Posterior cingulate gyrus (tissue), 11 donors: ENCODE results near the gene SPACDR.
"Not testable (repeated sequence)": the region's sequence is repeated elsewhere in the genome, so short reads cannot be mapped to it uniquely, and the experiment has no call there.

ENCODE experiments used
- DNase-seq, 10 donors: peaks; one replicate each; pipeline versions ENCODE4 v3.0.0 to v3.0.0-alpha.2; 2020 to 2021; ENCODE audit warnings: mixed read lengths in 3 of 10
- intact Hi-C: fragments of 100-400 bp; cut with DNase I; formaldehyde crosslinking; loops from one replicate; pipeline ENCODE4 v1.15.1; 2023

Gene SPACDR

DNA sequence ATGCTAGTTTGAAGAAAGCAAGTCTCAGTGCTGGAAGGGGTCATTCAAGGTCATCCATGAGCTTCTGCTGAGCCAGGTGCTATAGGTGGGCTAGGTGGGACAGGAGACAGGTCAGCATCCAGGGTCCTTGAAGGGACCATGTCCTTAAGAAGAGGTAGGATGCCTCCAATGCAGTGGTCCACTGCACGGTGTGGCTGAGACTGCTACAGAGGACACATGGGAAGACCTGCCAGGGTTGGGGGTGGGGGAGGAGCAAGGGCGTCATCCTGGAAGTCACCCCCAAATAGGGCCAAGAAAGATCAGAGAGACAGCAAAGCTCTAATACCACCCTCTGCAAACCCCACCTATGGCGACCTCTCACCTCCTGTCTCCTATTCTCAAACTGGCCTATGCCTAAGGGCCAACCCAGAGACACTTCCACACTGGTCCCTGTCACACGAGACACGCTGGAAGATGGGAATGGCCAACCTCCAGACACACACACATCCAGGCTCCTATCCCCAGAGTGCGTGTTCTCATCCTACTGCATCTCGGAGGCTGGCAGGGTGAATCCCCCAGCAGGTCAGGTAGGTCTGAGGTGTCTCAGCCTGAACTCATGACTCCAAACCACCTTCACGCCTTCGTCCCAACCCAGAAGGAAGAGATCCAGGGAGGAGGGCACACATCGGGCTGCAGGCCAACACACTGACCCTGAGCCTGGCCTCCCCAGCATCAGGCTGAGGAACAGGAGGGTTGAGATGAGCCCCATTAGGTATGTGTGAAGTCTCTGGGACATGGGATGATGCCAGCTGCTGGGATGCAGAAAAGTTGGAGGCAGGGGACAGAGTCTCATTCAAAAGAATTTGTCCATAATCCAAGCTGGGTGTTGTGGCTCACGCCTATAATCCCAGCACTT, 22.2 kb downstream of the SPACDR start:
- peak in 1 of 10 donors; percentile 53 for DNase-seq
- intact Hi-C loops = no loop called here

DNA sequence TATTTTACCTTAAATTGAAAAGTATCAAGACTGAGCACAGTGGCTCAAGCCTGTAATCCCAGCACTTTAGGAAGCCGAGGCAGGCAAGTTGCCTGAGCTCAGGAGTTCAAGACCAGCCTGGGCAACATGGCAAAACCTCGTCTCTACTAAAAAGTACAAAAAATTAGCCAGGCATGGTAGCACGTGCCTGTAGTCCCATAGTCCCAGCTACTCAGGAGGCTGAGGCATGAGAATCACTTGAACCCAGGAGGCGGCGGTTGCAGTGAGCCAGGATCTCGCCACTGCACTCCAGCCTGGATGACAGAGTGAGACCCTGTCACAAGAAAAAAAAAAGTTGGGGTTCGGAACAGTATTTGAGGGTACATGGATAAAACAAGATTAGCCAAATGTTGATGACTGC, 24.8 kb downstream of the SPACDR start:
- intact Hi-C loops = not testable (repeated sequence)
- peak in 2 of 10 donors; percentile 31 to 45 for DNase-seq

DNA sequence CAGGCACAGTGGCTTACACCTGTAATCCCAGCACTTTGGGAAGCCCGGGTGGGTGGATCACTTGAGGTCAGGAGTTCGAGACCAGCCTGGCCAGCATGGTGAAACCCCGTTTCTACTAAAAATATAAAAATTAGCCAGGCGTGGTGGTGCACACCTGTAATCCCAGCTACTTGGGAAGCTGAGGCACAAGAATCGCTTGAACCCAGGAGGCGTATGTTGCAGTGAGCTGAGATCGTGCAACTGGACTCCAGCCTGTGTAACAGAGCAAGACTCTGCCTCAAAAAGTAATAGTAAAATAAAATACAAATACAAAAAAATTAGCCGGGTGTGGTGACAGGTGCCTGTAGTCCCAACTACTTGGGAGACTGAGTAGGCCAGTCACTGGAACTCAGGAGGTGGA, 25.3 kb downstream of the SPACDR start:
- intact Hi-C loops = not testable (repeated sequence)
- peak in 2 of 10 donors; percentile 8 to 15 for DNase-seq

DNA sequence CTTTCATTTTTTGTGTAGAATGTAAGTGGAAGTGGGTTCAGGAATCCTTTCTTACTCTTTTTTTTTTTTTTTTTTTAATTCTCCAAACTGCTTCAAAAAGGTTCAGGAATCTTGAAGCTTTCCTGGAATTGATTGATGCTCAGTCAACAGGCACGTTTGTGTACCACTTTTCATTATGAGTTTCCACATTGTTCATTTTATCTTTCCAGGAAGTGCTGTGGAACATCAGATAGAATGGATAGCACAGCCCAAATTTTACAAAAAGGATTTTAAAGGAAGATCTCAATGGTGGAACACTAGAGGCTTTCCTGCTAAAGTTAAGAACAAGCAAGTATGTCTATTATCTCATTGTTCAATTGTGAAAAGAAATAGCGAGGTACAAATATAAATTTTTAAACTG, 25.9 kb downstream of the SPACDR start:
- intact Hi-C loops = no loop called here
- no peak for DNase-seq

DNA sequence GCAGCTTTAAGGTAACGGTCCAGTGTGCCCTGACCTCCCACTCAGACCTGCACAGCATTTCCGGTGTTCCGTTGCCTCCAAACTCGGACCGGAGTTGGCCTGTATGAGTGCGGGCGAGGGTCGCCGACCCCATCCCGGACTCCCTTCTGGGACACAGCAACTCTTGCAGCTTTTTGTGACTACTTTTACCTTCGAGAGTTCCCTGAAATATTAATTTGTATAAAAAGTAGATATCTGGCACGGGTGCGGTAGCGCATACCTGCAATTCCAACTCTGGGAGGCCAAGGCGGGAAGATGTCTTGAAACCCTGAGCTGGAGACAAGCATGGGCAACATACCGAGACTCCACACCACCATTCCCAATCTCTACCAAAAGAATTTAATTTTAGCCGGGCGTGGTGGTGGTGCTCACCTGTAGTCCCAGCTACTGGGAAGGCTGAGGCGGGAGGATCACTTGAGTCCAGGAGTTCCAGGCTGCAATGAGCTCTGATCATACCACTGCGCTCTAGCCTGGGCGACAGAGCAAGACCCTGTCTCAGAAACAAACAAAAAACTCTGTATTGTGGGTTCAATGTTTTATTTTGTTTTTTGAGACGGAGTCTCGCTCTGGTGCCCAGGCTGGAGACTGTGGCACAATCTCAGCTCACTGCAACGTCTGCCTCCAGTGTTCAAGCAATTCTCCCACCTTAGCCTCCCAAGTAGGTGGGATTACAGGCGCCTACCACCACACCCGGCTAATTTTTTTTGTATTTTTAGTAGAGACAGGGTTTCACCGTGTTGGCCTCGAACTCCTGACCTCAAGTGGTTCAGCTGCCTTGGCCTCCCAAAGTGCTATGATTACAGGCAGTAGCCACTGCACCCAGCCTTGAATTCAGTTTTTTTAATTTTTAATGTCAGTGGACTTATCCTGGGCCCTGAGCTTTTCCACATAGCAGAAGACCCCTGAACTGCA, 26.6 kb downstream of the SPACDR start:
- peak in 2 of 10 donors; percentile 68 to 70 for DNase-seq
- intact Hi-C loops = no loop called here

DNA sequence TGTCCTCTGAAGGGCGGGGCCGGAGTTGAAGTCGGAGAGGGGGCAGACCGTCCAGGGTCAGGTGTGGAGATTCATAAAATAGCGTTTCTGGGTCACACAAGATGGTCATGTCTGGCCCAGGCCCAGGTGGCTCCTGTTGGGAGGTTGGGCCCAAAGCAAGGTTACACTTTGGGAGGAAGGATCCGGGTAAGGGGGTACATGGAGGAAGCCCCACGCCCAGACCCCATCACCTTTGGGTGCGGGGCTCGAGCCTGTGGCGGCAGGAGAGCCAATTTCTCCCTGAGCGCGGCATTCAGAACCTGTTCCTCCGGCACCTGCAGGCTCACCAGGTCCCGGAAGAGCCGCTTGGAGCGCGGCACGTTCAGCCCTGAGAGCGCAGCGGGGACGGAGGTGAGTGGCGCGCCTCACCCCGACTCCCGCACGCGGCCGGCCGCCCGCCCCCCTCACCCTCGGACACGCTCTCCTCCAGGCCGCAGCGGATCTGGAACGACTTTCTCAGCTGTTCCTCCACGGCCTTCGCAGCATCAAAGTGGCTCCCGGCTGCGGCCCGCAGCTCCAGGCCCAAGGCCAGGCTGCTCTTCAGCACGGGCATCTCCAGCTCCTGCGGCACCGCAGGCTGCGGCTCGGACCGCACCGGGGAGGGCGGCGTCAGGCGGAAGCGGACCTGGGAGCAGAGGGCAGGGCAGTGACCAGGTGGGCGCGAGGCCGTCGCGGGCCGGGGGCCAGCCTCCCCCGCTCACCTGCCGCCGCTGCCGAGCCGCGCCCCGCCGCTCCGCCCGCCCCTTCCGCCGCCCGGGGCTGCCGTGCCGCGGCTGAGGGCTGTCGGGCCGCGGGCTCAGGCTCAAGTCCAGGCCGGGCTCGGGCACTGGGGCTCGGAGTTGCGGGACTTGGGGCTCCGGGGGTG, 28.4 kb downstream of the SPACDR start:
- DNase-seq = peak in 2 of 10 donors; percentile 10 to 73
- intact Hi-C loops = no loop called here

DNA sequence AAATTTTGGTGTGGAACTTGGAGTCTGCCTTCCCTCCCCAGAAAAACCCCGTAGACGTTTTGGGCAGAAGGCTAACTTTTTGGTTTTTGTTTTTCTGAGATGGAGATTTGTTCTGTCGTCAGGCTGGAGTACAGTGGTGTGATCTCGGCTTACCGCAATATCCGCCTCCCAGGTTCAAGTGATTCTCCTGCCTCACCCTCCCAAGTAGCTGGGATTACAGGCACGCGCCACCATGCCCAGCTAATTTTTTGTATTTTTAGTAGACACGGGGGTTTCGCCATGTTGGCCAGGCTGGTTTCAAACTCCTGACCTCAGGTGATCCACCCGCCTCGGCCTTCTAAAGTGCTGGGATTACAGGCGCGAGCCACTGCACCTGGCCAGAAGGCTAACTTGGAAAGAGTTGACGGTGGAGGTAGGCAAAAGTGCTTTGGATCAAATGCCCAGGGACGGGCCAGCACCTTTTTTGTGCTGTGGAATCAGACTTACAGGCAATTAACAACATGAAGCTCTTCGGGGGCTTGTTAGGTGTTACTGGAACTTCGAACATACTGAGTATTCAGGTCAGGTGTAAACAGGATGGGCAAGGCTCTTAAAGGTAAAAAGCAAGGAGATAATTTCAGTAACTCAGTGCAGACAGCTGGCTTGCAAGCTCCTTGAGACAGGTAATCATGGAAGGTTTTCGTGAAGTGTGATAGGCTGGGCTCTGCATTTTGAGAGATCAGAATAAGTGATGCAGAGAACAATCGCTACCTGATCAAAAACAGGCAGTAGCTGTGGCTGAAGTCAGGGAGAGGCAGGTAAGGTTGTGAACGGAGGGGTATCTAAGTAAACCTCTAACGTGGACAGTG, 29.5 kb downstream of the SPACDR start:
- DNase-seq = no peak
- intact Hi-C loops = no loop called here

DNA sequence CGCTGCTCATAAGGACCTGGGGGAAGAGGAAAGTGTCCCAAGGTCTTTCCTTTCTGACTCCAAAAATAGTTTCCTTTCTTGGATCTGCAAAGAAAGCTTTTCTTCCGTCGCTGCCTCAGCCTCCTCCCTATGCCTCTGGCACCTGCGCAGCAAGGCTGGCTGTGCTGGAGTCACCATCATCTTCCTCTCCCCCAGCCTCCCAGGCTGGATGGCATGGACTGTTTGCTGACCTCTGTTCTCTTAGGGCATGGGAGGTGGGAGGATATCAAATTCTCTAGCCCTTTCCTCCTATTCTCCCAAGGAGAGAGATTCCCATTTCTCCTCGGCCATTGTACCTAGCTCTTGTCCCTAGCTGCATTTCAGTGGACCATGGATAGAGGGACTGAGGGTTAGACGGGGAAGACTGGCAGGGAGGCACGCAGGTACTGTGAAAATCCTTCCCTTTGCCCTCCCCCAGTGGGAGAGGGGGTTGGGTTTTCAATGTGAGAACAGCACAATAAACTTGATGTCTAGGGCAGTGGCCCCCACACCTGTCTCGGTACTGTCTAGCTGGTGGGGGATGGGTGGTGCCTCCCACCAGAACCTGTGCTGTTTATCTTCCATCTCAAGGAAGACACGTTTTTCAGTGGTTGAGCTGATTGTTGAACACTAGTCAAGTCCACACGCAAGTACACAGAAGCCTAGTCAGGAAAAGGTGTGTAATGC, 30.3 kb downstream of the SPACDR start:
- intact Hi-C loops = no loop called here
- no peak for DNase-seq

DNA sequence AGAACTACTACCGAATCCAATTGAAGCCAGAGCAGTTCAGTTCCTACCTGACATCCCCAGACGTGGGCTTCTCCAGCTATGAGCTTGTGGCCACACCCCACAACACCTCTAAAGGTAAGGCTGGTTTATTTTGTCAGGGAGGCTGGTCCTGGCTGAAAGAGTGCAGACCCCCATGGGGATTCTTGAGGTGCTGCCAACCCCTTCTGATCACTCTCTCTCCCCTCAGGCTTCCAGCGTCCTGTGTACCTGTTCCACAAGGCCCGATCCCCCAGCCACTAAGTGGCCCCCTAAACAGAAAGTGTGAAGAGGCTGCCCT, 30.8 kb downstream of the SPACDR start:
- no peak for DNase-seq
- intact Hi-C loops = no loop called here

DNA sequence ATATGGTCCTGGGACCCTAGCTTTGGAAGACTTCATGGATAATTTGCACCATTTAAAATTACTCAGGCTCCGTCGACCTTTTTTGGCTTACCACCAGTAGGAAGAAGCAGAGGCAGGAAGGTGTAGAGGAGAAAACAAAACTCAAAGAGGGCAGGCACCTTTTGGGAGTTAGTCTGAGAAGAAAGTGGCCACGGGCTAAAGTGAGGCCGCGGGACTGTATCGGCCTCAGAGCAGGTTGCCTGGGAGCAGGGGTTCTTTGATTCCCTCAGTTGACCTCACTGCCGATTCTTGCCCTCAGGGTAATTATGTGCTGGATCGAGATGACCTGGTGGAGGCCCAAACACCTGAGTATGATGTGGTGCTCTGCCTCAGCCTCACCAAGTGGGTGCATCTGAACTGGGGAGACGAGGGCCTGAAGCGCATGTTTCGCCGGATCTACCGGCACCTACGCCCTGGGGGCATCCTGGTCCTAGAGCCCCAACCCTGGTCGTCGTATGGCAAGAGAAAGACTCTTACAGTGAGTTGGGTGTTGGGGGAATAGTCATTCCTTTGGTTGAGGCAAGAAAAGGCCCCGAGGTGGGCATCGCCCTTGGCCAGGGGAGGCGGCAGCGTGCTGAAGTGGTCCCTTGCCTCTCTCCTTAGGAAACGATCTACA, 31.3 kb downstream of the SPACDR start:
- intact Hi-C loops = no loop called here
- no peak for DNase-seq

DNA sequence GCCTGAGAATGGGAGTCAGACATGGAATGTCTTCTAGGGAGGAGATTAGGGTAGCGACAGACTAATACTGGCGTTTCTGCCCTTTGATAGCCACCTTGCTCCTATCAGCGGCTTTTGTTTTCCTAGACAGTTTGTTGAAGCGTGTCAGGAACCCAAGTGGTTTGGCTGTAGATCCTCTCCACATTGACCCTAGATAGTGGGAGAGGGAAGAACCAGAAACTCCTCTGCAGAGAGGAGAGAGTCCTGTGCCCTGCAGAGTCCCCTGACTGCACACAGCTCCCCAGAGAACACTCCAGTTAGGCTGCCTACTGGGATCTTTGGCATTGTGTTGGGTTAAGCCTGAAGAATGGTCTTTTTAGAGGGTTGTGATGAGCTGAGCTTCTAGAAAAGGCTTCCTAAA, 32.0 kb downstream of the SPACDR start:
- intact Hi-C loops = no loop called here
- DNase-seq = no peak

DNA sequence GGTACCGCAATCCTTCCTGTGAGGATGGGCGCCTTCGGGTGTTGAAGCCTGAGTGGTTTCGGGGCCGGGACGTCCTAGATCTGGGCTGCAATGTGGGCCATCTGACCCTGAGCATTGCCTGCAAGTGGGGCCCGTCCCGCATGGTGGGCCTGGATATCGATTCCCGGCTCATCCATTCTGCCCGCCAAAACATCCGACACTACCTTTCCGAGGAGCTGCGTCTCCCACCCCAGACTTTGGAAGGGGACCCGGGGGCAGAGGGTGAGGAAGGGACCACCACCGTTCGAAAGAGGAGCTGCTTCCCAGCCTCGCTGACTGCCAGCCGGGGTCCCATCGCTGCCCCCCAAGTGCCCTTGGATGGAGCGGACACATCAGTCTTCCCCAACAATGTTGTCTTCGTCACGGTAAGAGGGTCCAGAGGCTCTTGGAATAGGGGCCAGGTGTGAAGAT, 32.7 kb downstream of the SPACDR start:
- DNase-seq = peak in 1 of 10 donors; percentile 75
- intact Hi-C loops = no loop called here

DNA sequence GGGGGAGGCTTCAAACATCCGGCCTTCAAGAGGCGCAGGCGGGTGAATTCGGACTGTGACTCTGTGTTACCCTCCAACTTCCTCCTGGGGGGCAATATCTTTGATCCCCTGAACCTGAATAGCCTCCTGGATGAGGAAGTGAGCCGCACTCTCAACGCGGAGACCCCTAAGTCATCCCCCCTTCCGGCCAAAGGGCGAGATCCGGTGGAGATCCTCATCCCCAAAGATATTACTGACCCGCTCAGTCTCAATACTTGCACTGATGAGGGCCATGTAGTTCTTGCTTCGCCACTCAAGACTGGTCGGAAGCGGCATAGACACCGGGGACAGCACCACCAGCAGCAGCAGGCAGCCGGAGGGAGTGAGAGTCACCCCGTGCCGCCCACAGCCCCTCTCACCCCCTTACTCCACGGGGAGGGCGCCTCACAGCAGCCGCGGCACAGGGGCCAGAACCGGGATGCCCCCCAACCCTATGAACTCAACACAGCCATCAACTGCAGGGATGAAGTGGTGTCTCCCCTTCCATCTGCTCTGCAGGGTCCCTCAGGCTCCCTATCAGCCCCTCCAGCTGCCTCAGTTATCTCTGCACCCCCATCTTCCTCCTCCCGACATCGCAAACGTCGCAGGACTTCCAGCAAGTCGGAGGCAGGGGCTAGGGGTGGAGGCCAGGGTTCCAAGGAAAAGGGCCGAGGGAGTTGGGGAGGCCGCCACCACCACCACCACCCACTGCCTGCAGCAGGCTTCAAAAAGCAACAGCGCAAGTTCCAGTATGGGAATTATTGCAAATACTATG, 33.4 kb downstream of the SPACDR start:
- DNase-seq = peak in 1 of 10 donors; percentile 72
- intact Hi-C loops = no loop called here

DNA sequence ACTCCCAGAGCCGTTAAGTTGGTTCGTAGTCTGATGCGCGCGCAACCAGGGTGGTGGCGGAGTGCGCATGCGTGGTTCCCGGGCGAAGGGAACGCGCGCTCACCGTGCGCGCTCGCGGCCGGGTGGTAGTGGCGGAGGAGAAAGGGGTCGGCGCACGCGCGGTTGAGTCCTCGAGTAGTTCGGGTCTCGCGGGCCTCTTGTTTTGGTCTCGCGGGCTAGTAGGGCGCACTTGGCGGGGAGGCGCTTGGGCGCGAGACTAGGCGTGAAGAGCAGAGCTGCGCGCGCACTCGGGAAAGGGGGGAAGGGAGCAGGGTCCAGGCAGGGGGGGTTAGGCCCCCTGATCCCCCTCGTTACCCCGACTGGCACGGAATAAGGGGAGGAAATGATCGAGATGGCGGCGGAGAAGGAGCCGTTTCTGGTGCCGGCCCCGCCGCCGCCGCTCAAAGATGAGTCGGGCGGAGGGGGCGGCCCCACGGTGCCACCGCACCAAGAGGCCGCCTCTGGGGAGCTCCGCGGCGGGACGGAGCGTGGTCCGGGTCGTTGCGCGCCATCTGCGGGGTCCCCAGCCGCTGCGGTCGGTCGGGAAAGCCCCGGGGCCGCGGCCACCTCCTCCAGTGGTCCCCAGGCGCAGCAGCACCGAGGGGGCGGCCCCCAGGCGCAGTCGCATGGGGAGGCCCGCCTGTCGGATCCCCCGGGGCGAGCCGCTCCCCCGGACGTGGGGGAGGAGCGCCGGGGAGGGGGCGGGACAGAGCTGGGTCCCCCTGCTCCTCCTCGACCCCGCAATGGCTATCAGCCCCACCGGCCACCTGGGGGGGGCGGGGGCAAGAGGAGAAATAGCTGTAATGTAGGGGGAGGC, 34.2 kb downstream of the SPACDR start, which contains the start of gene MEPCE:
TSS of gene MEPCE (plus strand) at position 195 of the 856 bp plus-strand sequence. CDS start at position 383, 188 bp downstream.
- peak; percentile 89 to 99 (median 94) for DNase-seq

DNA sequence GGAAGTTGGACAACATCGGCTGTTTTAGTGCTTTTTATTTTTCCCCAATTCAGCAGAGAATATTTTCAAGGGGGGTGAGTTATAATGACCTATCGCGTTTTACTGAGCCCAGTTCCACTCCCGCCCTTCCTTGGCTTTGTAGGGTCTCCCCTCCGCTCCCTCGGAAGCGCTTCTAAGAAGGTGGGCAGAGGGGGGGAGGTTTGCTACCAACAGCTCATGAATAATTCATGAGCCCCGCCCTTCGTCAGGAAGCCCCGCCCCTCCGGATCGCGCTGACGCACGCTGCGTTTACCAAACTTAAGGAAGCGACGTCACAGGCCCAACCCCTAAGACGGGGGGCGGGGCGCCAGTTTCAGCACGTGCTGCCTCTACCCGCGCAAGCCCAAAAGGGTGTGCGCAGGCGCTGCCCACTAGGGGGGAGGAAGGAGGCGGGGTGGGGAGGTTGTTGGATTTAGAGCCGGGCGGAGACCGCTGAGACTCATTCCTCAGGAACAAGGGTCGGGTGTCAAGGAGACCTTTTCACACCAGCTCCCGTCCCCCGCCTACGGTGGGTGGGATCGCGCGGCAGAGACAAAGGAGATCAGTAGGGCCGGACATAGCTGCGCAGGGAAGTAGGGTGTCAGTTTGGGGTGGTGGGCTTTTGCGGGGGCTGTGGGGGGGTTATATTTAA, 35.0 kb downstream of the SPACDR start:
- intact Hi-C loops = loop anchor here (1.0 kb wide), 1 partner anchor 34 kb away; no protein-coding TSS in a partner anchor
- DNase-seq = peak; percentile 99 to 100 (median 100)

More for the DNA sequence above, 34.2 kb downstream of the SPACDR start, which contains the start of gene MEPCE:
- intact Hi-C loops = no loop called here
